ENCODE results near the gene GCN1.

The GCN1 gene

DNA sequence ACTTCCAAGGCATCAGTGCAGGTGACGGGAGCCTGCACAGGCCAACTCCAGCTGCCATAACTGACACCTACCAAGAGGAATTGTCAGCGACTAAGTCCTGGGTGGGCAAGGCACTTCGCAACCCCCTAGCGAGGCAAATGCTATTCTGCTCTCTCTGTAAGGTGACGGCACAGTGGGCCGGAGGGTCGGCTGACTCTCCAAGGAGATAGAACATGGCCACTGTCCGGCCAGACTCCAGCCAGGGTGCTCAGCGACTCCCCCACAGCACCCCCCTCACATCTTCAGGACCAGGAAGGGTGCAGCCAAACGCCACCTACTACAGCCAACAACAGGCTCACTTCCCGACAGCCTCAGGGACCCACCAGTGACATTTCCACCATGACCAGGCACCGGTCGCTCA is 91.1 kb downstream of the GCN1 start:
- H3K4me3 ChIP-seq (ENCODE audit: low read depth, low read length): no peak overlapping the region
- no peak for DNase-seq (ENCODE audit: low read depth)
- TF ChIP-seq, protein P1, sequence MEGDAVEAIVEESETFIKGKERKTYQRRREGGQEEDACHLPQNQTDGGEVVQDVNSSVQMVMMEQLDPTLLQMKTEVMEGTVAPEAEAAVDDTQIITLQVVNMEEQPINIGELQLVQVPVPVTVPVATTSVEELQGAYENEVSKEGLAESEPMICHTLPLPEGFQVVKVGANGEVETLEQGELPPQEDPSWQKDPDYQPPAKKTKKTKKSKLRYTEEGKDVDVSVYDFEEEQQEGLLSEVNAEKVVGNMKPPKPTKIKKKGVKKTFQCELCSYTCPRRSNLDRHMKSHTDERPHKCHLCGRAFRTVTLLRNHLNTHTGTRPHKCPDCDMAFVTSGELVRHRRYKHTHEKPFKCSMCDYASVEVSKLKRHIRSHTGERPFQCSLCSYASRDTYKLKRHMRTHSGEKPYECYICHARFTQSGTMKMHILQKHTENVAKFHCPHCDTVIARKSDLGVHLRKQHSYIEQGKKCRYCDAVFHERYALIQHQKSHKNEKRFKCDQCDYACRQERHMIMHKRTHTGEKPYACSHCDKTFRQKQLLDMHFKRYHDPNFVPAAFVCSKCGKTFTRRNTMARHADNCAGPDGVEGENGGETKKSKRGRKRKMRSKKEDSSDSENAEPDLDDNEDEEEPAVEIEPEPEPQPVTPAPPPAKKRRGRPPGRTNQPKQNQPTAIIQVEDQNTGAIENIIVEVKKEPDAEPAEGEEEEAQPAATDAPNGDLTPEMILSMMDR (IDR thresholded peaks at IDR 0.05; ENCODE audit: insufficient read depth, low read depth, low read length, missing control alignments): no peak

DNA sequence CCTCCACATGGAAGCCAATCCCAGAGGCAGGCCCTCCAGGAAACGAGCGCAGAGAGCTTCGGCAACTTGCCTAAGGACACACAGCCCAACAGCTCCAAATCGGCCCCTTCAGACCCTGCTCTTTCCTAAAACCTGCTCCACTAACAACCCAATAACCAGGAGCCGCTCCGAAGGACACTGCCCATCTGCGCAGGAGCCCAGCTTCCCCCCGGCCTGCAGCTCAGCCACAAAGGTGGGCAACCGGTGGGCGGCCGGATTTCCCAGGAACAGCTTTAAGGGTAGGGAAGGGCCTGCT is 91.5 kb downstream of the GCN1 start:
- H3K4me3 ChIP-seq (ENCODE audit: low read depth, low read length): no peak overlapping the region
- no peak for DNase-seq (ENCODE audit: low read depth)
- TF ChIP-seq, protein P1 (IDR thresholded peaks at IDR 0.05; ENCODE audit: insufficient read depth, low read depth, low read length, missing control alignments): no peak

DNA sequence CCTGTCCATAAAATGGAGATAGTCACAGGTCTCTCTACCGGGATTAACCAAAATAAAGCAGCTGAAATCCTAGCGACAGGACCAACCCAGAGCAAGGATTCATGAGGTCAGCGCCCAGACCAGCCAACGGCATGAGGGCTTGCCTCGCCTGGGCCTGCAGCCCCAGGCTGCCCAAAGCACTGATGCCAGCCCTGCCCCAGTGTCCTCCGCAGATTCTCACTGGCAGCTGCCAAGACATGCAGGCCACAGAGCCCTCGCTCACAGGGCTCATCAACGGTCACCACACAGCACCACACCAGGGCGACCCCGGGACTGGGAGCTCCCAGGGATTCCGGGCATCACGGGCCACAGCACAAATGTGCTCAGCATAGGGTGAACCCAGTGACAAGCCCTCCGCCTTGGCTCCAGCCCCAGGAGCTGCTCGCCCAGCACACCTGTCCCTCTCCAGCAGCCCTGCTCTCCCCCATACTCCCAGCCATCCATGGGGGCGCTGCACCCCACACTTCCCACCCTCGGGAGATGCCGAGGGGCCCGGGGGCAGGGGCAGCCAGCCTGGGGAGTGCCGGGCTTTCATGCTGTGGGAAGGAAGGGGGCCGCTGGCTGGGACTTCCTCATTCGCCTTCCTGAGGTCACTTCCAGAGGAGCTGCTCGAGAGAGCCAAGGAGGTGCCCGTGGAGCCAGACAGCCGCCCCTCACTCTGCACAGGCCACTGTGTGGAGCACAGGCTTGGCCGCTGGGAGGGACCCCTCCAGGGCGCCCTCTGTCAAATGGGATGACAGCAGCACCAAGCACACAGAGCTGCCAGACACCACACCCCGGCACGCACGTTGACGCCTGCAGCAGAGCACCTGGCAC is 92.1 kb downstream of the GCN1 start:
- TF ChIP-seq, protein P1 (IDR thresholded peaks at IDR 0.05; ENCODE audit: insufficient read depth, low read depth, low read length, missing control alignments): no peak
- no peak for DNase-seq (ENCODE audit: low read depth)
- no peak overlapping the region for H3K4me3 ChIP-seq (ENCODE audit: low read depth, low read length)

DNA sequence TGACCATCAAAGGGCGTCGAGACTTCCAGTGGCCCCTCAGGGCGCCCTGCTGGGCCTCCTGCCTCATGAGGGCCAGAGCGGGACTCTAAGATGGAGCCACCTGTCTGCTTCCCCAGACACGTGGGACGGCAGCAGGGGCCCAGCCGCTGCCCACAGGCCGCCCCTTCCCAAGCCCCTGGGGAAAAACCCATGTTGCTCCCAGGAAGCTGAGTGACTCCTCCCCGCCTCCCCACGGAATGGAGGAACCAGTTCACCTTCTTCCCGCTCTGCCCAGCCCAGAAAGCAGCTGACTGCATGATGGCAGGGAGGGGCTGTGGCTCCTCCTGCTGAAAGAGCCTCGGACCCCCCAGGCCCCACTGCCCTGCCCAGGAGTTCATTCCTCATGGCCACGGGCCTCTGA is 92.9 kb downstream of the GCN1 start:
- TF ChIP-seq, protein P1 (IDR thresholded peaks at IDR 0.05; ENCODE audit: insufficient read depth, low read depth, low read length, missing control alignments): no peak
- H3K4me3 ChIP-seq (ENCODE audit: low read depth, low read length): peak overlapping the region; percentile 20
- no peak for DNase-seq (ENCODE audit: low read depth)

DNA sequence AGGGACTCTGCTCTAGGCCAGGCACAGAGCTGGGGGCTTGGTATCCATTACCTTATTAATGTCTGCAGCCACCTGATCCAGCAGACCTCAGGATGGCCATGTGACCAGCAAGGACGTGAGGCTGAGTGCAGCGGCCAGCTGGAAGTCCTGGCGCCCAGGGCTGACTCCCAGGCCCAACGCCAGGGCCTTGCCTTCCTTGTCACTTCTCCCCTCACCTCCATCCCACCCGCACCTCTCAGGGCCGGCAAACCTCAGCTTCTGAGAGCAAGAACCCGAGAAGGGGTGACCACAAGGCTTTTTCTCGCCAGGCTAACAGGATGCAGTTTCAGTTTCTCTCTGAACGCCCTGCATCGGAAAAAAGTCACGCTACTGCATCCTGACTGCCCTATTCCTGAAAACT is 93.3 kb downstream of the GCN1 start:
- TF ChIP-seq, protein P1 (IDR thresholded peaks at IDR 0.05; ENCODE audit: insufficient read depth, low read depth, low read length, missing control alignments): no peak
- H3K4me3 ChIP-seq (ENCODE audit: low read depth, low read length): no peak overlapping the region
- DNase-seq (ENCODE audit: low read depth): peak; percentile 71

DNA sequence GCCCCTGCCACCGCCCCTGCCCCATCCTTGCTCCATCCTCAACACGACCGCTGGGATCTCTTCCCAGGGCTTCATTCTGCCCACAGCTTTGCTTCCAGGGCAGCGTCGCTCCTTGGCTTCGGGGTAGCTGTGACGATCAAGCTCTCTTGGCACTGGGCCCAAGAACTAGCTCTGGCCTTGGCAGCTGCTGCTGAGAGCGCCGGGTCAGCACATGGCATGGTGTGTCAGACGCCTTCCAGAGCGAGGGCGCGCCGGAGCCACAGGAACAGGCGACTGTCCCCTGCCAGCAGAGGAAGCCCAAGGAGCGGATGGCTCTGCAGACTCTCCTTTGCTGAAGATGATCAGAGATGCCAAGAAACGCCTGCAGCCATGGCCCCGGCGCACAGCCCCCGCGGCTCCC is 93.9 kb downstream of the GCN1 start:
- no peak overlapping the region for H3K4me3 ChIP-seq (ENCODE audit: low read depth, low read length)
- DNase-seq (ENCODE audit: low read depth): no peak
- TF ChIP-seq, protein P1 (IDR thresholded peaks at IDR 0.05; ENCODE audit: insufficient read depth, low read depth, low read length, missing control alignments): no peak

DNA sequence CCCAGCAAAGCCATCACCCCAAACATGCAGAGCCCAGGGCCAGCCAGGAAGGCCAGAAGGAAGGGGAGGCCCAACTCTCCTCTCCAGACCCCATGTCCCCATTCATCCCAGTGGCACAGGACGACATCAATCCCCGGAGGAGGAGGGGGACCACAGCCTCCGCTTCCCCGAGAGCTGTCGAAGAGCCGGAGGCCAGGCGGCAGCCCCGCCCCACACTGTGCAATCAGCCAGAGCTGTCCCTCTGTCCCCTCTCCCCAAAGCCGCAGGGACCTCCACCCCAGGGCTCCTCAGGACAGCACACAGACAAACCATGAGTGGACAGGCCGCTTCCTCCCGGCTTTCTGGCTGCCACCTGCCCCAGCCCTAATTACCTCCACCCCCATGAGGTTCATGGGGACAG is 94.8 kb downstream of the GCN1 start:
- TF ChIP-seq, protein P1 (IDR thresholded peaks at IDR 0.05; ENCODE audit: insufficient read depth, low read depth, low read length, missing control alignments): no peak
- no peak for DNase-seq (ENCODE audit: low read depth)
- no peak overlapping the region for H3K4me3 ChIP-seq (ENCODE audit: low read depth, low read length)

All from GM12865 (cell line).